ENCODE measurements around the gene ADCK1.
"Not testable (repeated sequence)": the region's sequence is repeated elsewhere in the genome, so short reads cannot be mapped to it uniquely, and the experiment has no call there.

ADCK1 gene

DNA sequence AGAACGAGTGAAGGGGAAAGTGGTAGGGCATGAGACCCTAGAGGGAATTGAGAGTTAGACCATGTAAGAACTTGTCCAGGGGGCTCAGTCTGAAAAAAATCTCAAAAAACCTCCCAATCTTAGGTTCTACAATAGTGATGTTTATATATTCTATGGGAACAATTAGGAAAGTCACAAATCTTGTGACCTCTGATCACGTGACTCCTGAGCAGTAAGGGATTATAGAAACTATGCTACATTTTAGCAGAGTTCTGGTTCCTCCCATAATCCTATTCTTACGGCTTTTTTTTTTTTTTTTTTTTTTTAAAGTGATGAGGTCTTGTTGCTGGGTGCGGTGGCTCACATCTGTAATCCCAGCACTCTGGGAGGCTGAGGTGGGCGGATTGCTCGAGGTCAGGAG lies 5.8 kb downstream of the ADCK1 start:
- DNase-seq (ENCODE audit: extremely low read depth in 1 of 2, low read depth in 1 of 2), result no peak

DNA sequence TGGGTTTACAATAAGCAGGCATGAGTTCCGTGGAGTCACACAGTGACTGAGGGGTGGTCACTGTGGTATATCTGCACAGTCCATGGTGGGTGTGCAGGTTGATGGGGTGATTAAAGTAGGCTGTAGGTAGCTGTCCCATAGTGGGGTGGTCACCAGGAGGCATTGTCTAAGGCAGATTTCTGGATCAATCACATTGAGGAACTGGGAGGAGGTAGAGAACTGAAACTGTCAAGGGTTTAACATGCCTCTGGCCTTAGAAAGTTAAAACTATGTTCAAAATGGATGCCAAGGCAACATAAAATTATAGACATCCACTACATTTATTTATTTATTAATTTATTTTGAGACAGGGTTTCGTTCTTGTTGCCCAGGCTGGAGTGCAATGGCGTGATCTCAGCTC lies 8.3 kb downstream of the ADCK1 start:
- DNase-seq (ENCODE audit: extremely low read depth in 1 of 2, low read depth in 1 of 2), result no peak

DNA sequence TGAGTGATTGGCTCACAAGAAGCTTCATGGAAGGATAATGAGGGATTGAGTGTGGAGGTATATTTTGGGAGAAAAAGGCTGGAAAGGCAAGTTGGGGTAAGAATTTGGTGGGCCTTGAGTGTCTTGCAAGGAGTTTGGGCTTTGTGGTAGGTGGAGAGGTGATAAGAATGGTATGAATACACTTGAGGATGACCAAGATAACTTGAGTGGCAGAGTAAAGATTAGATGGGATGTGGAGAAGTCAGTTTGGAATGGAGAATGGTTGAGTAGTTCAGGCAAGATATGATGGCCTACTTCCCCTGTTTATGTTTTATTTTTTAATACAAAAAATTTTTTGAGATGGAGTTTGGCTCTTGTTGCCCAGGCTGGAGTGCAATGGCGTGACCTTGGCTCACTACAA lies 9.1 kb downstream of the ADCK1 start:
- DNase-seq (ENCODE audit: extremely low read depth in 1 of 2, low read depth in 1 of 2), result no peak

DNA sequence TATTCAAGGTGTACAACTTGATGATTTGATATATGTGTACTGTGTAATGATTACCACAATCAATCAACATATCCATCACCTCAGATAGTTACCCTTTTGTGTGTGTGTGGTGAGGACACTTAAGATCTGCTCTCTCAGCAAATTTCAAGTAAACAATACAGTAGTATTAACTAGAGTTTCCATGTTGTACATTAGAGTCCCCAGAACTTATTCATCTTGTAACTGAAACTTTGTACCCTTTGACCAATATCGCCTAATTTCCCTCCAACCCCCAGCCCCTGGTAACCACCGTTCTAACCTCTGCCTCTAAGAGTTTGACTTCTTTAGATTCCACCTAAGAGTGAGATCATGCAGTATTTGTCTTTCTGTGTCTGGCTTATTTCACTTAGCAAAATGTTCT lies 12.1 kb downstream of the ADCK1 start:
- DNase-seq (ENCODE audit: extremely low read depth in 1 of 2, low read depth in 1 of 2), result no peak

DNA sequence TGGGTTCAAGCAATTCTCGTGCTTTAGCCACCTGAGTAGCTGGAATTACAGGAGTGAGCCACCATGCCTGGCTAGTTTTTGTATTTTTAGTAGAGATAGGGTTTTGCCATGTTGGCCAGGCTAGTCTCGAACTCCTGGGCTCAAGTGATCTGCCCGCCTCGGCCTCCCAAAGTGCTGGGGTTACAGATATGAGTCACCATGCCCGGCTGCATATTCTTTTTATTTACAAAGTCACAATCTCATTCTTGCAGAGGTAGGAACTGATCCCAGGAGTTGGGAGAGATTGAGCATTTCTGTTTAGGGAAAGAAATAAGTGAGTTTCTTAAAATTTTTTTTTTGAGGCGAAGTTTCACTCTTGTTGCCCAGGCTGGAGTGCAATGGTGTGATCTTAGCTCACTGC lies 12.8 kb downstream of the ADCK1 start:
- DNase-seq (ENCODE audit: extremely low read depth in 1 of 2, low read depth in 1 of 2), result not testable (repeated sequence)

DNA sequence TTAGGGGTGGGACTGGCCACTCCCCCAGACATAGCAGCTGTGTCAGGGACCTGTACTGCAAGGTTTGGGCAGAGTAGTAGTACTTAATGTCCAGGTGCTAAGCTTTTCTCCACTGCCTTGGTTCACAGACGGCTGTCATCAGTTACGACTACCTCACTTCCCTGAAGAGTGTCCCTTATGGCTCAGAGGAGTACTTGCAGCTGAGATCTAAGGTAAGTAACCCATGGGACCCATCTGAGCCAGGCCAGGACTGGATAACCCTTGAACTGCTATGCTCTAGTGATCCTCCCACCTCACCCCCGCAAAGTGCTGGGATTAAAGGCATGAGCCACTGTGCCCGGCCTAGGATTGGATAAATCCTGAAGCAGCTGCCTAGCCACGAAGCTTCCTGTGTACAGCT lies 22.4 kb downstream of the ADCK1 start:
- no peak for DNase-seq (ENCODE audit: extremely low read depth in 1 of 2, low read depth in 1 of 2)

DNA sequence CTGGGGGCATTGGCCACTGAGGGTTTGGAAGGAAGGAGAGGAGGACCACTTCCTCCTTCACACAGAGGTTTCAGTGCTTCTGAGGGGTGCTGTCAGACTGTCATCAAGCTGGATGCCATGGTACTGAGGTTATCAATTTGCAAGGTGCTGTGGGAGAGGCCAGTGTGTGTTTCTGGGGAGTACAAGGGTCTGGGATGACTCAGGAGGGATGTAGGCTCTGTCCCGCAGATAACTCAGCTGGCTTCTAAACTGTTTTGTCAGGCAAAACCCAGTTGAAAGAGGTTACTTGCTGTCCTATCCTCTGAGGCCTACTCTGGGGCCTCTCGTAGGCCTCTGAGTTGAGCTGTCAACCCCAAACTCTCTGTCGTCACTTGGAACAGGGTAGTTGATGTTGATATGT lies 22.8 kb downstream of the ADCK1 start:
- DNase-seq (ENCODE audit: extremely low read depth in 1 of 2, low read depth in 1 of 2), result no peak

DNA sequence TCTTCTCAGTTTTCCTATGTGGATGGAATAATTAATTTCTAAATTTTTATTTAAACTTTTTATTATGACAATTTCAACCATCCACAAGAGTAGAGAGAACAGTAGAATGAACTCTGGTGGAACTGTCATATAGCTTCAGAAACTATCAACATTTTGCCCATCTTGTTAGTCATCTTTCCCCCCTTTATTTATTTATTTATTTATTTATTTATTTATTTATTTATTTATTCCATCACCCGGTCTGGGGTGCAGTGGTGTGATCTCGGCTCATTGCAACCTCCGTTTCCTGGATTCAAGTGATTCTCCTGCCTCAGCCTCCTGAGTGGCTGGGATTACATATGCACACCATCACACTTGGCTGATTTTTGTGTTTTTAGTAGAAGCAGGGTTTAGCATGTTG lies 23.5 kb downstream of the ADCK1 start:
- DNase-seq (ENCODE audit: extremely low read depth in 1 of 2, low read depth in 1 of 2), result no peak

DNA sequence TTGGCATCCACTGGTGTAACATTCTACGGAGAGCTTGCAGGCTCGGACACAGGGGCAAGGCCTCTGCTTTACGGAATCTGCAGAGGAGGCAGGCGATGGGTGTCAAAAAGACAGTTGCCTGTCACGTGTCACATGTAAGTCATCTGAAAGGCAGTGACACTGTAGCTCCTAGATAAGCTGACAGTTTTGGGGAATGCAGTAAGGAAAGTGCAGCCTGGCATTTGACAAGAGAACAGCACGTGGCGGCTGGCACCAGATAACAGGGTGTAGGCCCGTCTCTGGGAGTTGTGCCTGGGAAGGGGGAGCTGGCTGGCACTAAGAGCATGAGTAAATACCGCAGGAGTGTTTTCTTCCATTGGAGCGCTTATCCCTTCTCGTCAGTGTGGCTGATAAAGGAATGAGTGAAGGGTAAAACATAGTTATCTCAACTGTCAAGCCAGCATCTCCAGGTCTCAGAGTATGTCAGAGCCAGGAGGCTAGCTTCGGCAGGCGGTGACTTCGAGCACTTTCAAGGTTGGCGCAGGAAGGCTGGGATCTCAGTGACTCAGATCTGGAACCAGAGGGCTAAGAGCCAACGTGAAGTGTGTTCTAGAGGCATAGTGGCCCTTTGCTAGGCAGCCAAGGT lies 26.1 kb downstream of the ADCK1 start:
- DNase-seq (ENCODE audit: extremely low read depth in 1 of 2, low read depth in 1 of 2), result no peak

DNA sequence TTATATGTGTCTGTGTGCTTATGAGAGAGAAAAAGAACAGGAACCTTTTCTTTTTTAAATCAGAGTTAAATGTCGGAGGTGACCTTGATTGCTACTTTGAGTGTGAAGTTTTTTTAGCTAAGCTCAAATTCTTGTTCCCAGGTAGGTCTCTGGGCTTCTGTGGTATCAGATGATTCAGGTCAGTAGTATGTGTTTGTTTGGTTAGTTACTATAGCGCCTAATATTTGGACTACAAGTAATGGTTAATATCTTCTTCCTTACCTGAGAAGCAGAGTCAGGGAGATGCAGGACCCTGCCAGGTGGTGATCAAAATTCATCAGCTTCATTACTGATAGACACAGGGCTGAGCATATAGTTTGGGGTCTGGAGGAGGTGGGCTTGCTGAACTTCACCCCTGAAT lies 30.8 kb downstream of the ADCK1 start:
- no peak for DNase-seq (ENCODE audit: extremely low read depth in 1 of 2, low read depth in 1 of 2)

DNA sequence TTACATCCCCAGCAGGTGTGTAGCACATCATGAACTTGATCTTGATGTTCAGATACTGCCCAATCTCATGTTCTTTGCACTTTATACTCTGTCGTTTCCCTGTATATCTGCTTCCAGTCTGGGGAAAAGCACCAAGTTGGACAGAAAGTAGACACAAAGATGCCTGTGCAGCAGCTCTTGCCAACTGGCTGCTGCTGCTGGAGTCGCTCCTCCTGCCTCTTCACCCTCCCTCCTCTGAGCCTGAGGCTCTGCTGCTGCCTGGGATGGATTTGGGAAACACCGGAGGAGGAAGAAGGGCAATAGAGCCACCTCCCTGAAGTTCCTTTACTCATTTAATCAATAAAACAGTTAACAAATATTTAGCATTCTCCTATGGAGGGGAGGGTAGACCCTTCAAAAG lies 32.4 kb downstream of the ADCK1 start:
- DNase-seq (ENCODE audit: extremely low read depth in 1 of 2, low read depth in 1 of 2), result no peak

DNA sequence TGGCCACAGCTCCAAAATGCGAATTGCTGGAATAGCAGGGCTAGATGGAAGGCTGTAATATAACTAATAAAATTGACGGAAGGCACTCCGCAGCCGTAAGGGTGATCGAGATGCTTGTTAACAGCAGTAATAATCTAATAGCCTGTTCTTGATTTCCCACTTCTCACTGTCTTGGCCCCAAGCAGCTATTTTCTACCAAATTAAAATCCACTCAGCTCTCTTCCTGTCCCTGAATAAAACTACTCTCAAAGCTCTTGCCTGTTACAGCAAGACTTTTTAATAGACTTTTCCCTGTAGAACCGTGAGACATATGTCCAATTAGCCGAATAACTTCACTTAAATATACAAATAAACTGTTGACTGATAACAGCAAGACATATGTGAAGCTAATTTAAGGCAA lies 38.0 kb downstream of the ADCK1 start:
- DNase-seq (ENCODE audit: extremely low read depth in 1 of 2, low read depth in 1 of 2), result no peak

DNA sequence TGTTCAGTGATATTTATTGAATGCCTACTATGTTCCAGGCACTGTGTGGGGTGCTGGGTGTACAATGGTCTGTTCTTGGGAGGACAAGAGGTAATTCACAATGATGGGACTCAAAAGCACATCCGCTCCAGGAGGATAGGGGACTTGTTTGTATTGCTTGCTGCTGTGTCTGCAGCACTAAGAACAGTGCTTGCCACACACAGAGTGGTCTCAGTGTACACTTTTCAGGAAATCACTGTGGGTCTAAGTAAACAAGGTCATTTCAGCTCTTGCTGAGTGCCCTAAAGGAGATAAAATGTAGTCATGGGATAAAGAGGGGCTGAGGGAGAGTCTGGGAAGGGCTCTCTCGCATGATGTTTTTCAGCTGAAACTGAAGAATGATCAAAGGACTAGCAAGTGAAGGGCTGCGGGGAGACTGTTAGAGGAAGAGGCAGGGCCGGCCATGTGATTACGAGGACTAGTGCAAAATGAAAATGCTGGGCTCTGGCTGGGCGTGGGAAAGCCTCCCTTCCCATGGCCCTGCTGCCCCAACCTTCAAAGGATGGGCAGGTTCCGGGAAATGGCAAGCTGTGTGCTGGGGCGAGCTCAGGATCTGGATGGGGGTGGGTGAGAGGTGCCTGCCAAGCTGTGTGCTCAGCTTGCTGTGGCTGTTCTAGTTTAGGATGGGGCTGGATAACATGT lies 39.1 kb downstream of the ADCK1 start:
- DNase-seq (ENCODE audit: extremely low read depth in 1 of 2, low read depth in 1 of 2), result no peak

DNA sequence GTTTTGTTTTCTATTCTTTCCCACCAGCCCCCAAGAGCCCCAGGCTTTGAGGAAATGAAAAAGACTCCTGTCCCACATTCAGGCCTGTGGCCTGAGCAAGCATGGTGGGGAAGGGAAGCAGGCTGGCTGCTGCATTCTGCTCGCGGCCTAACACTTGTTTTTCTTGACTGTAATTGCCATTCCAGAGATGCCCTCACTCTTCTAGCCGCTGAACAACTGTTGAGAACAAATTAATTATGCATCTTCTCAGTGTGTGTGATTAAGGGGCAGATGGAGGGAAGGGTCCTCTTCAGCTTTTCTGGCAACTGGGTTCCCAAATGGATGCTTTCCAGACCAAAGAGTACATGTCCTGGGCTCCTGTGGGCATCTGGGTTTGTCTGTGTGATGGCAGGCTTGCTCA lies 43.3 kb downstream of the ADCK1 start:
- DNase-seq (ENCODE audit: extremely low read depth in 1 of 2, low read depth in 1 of 2), result no peak

DNA sequence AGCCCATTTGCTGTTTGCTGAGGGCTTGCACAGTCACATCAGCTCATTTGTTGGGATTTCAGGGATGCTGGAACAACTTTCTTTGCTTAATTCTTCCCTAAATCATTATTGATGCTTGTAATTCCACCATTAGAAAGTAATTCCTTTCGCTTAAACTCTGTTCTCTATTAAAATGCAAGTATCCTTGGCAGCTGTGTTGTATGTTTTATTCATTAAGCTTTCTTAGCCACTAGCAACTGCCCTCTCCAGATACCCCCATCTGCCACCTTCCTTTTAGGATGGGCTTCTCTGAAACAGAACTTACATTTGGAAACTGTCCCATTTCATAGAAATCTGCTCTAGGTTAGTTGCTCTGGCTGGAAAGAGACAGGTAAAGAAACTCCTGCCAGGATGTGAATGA lies 43.7 kb downstream of the ADCK1 start:
- DNase-seq (ENCODE audit: extremely low read depth in 1 of 2, low read depth in 1 of 2), result no peak

DNA sequence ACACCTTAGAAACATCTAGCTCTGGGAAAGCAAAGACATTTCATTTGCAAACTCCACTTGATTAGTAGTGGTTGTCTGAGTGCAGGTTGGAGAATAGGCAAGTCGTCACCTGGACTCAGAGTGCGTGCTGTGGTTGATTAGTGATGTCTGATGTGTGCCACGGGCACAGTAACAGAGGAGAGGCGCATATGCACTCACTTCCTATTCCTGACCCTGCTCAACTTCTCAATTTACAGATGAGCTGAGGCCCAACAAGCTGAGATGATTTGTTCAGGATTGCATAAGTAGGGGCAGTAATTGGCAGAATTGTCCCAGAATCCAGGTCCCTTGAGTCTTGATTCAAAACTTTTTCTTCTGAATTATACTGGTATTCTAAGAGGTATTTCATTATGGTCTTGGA lies 44.9 kb downstream of the ADCK1 start:
- DNase-seq (ENCODE audit: extremely low read depth in 1 of 2, low read depth in 1 of 2), result no peak

DNA sequence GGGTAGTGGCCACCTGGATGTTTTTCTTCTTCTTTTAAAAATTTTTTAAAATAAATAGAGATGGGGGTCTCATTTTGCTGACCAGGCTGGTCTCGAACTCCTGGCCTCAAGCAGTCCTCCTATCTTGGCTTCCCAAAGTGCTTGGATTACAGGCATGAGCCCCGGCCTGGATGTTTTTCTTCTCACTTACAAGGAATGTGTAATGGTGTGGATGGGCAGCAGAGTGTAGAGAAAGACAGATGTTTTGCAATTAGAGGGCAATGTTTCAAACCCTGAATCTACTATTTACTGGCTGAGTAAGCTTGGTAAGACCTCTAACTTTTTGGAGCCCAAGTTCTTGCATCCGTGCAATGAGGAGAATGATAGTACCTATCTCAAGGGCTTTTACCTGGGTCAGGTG lies 48.1 kb downstream of the ADCK1 start:
- DNase-seq (ENCODE audit: extremely low read depth in 1 of 2, low read depth in 1 of 2), result no peak

DNA sequence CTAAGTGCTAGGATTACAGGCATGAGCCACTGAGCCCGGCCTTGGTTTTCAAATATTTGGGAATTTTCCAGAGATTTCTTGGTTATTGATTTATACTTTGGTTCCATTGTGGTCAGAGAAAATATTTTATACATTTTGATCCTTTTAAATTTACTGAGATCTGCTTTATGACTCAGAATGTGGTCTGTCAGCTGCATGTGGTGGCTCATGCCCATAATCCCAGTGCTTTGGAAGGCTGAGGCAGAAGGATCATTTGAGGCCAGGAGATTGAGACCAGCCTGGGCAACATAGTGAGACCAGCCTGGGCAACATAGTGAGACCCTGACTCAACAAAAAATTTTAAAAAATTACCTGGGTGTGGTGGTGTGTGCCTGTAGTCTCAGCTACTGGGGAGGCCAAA lies 49.8 kb downstream of the ADCK1 start:
- DNase-seq (ENCODE audit: extremely low read depth in 1 of 2, low read depth in 1 of 2), result no peak

DNA sequence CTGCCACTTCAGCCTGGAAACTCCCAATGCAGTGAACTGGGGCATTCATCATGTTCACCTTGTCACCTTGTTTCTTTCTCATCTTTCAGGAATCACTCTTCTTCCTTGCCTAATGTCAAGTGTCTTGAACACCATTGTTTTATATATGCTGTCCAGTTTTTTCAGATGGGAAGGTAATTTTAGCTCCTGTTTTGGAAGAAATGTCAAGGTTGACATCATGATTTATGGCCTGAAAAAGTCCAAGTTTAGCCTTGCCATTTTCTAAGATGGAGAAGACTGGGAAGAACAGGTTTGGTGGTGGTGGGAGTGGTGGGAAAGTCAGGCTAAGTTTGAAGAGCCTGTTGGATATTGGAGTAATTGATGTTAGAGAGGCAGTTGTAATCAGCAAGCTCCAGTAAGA lies 54.0 kb downstream of the ADCK1 start:
- no peak for DNase-seq (ENCODE audit: extremely low read depth in 1 of 2, low read depth in 1 of 2)

DNA sequence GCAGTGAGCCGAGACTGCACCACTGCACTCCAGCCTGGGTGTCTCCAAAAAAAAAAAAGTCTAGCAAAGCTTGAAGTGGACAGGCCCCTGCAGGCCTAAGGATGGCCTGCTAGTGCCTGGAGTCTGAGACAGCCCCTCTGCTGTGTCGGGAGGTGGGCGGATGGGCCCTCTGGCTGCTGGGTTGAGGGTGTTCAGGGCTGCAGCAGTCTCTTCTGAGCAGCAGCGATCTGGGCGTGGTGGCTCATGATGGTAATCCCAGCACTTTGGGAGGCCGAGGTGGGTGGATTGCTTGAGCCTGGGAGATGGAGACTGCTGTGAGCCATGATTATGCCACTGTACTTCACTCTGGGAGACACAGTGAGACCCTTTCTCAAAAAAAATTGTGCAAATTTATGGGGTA lies 57.0 kb downstream of the ADCK1 start:
- DNase-seq (ENCODE audit: extremely low read depth in 1 of 2, low read depth in 1 of 2), result no peak

DNA sequence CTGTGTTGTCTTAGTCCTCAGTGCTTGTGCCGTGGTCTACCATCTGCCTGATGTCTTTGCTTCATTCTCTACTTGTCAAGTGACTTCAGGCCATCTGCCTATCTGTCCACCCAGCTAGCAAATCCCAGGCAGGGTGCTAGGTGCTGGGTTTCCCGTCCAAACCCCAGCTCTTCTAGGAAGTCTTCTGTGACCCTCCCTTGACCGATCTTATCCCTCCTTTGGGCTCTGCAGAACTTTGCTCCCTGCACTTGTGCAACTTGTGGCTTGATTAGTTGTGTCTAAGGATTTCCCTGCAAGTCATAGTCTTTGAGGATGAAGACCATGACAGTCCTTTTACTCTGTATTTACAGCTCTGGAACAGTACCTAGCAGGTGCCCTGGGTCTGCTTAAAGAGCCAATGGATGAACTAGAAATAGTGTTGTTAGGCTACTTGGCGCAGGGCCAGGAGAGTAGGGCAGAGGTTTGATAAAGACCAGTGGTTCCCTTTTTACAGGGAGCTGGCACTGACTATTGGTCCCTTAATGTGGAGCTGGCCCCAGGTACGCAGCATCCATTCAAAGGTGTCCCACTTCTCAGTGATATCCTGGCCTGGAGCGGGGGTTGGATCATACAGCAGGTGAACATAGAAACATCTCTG lies 60.1 kb downstream of the ADCK1 start:
- no peak for DNase-seq (ENCODE audit: extremely low read depth in 1 of 2, low read depth in 1 of 2)

DNA sequence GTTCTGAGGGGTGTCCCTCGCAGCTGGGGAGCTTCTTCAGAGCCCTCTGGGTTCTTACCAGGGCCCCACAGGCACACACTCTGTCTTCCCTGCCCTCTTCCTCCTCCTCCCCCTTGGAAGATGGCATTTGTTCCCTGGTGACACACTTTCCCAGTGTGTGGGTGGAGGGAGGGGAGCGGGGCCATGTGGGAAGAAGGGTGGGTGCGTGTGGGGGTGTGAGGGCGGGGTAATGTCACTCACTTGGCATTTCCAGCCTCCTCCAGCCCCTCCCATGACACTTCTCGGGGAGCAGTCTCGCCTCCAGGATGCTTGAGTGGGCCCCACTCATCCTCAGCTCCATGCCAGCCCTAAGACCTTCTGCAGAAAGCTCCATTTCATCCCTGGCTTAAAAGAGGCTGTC lies 61.3 kb downstream of the ADCK1 start:
- DNase-seq (ENCODE audit: extremely low read depth in 1 of 2, low read depth in 1 of 2), result no peak
